Panc1 (cell line): ENCODE results near the gene SPACA5. TPM values are rescaled to one million over a fixed set of nuclear protein-coding genes. Genes with fewer than 3 reads are reported as not detected.
A peak's percentile ranks its signal among the peaks of the same experiment; 100 is the strongest.
"Not testable (repeated sequence)": the region's sequence is repeated elsewhere in the genome, so short reads cannot be mapped to it uniquely, and the experiment has no call there.

Experiments used
- ATAC-seq: fragments of 200-7000 bp; cut with Tn5 transposase; 2 replicates; pipeline ENCODE4 v1.9.1; 2020; ENCODE audit warnings: mild to moderate bottlenecking, moderate library complexity
- BruUV-seq: library from RNA; stranded (reverse); fragments of 400-500 nt; replicated peaks from 2 replicates; lab custom pipeline; 2021; lab: Mats Ljungman, UMichigan
- CTCF ChIA-PET: fragments of 300-600 bp; sonication (Branson Sonifier 250); formaldehyde crosslinking; loops from one replicate; lab custom pipeline; 2022; ENCODE audit warnings: antibody characterized with exemption; lab: Charles Lee
- POLR2A ChIA-PET: fragments of 300-600 bp; sonication (Branson Sonifier 250); formaldehyde crosslinking; loops from one replicate; lab custom pipeline; 2022; ENCODE audit warnings: antibody characterized with exemption; lab: Charles Lee
- DNase-seq: peaks from one replicate; pipeline ENCODE4 v3.0.0-alpha.2; 2010; ENCODE audit warnings: low read depth, low spot score
- H3K27ac ChIP-seq: 2 replicates; pipeline ENCODE4 v1.5.1; 2011; ENCODE audit warnings: mild to moderate bottlenecking, low read length, inconsistent platforms
- H3K27me3 ChIP-seq: fragments of 200-500 bp; sonication (Bioruptor generic); 2 replicates; pipeline ENCODE4 v1.6.0; 2014; ENCODE audit warnings: low read length, inconsistent platforms; ENCODE audit not compliant: control insufficient read depth, insufficient read depth
- H3K36me3 ChIP-seq: fragments of 200-500 bp; sonication (Bioruptor generic); 2 replicates; pipeline ENCODE4 v1.5.1; 2014; ENCODE audit warnings: inconsistent platforms, mild to moderate bottlenecking, low read length, moderate library complexity; ENCODE audit not compliant: control insufficient read depth, insufficient read depth
- H3K4me1 ChIP-seq: 2 replicates; pipeline ENCODE4 v1.5.1; 2011; ENCODE audit warnings: inconsistent platforms, mild to moderate bottlenecking, low read length, moderate library complexity; ENCODE audit not compliant: control insufficient read depth, insufficient read depth
- H3K4me3 ChIP-seq, 2 experiments: 2 replicates each; pipeline ENCODE4 v1.5.1; 2011 to 2012; ENCODE audit warnings: low read depth in 2 of 2, low read length in 2 of 2, mild to moderate bottlenecking in 2 of 2, inconsistent platforms in 1 of 2, moderate library complexity in 1 of 2
- H3K9me3 ChIP-seq: fragments of 200-500 bp; sonication (Bioruptor generic); 2 replicates; pipeline ENCODE4 v1.5.1; 2014; ENCODE audit warnings: low read depth, mild to moderate bottlenecking, inconsistent platforms, low read length, moderate library complexity; ENCODE audit not compliant: control insufficient read depth, insufficient read depth
- POLR2AphosphoS5 ChIP-seq: IDR thresholded peaks from 2 replicates; pipeline ENCODE4 v1.6.1; 2012; ENCODE audit warnings: mild to moderate bottlenecking, low read depth, low read length, moderate library complexity
- SIN3A ChIP-seq: IDR thresholded peaks from 2 replicates; pipeline ENCODE4 v1.6.1; 2012; ENCODE audit warnings: low read depth, mild to moderate bottlenecking, low read length, moderate library complexity, borderline replicate concordance; ENCODE audit not compliant: insufficient read depth
- TCF7L2 ChIP-seq: IDR thresholded peaks from 2 replicates; pipeline ENCODE4 v1.6.1; 2011; ENCODE audit warnings: mild to moderate bottlenecking, low read depth, low read length, inconsistent platforms
- in situ Hi-C: cut with HindIII; loops from 2 replicates; pipeline ENCODE4 v1.10.0; 2016; ENCODE audit warnings: low sequenced_read_pairs, low pct_unique_long_range_greater_than_20kb
- intact Hi-C: fragments of 100-400 bp; cut with micrococcal nuclease; formaldehyde crosslinking; loops from one replicate; pipeline ENCODE4 v1.10.0; 2022; ENCODE audit not compliant: unreplicated experiment
- total RNA-seq: library from RNA; stranded (reverse); gene quantifications from one replicate; pipeline ENCODE4 v1.2.1, GENCODE V29; 2021; ENCODE audit not compliant: unreplicated experiment
- TF ChIP-seq, protein P1 (sequence below), 2 experiments: IDR thresholded peaks; 2 replicates each; pipeline ENCODE4 v1.6.1; 2011 to 2012; ENCODE audit warnings: low read depth in 2 of 2, control low read depth in 1 of 2, low read length in 1 of 2, mild to moderate bottlenecking in 1 of 2, moderate library complexity in 1 of 2; ENCODE audit not compliant: insufficient read depth in 1 of 2
- TF ChIP-seq, protein P2 (sequence below): fragments of 450-650 bp; IDR thresholded peaks from 2 replicates; pipeline ENCODE4 v1.5.1; 2017; ENCODE audit warnings: mild to moderate bottlenecking

The SPACA5 gene
- total RNA-seq, 1 experiment from 2014 or later, result not detected

DNA sequence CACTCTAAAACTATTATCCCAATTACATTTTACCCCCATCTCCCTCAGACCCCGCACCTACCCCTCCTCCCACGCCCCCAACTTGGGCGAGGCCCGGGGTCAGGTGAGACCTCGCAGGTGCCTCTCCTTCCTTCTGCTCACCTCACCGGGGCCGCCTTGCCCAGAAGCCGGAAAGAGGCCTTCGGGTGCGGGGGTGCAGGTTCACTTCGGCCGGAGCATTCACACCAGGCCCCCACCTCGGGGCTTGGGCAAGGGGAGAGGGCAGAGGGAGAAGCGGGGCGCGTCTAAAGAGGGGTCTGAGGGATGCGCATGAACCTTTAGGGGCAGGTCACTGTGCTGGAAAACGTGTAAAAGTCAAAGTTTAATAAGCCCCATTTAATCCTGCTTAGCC lies 3.4 kb upstream of the SPACA5 start:
- ChIA-PET POLR2A (no interaction called here), CTCF (no interaction called here)
- BruUV-seq, result TSS peak; percentile 84
- ATAC-seq, result peak; percentile 38
- DNase-seq, result no peak
- TF ChIP-seq, protein P1, sequence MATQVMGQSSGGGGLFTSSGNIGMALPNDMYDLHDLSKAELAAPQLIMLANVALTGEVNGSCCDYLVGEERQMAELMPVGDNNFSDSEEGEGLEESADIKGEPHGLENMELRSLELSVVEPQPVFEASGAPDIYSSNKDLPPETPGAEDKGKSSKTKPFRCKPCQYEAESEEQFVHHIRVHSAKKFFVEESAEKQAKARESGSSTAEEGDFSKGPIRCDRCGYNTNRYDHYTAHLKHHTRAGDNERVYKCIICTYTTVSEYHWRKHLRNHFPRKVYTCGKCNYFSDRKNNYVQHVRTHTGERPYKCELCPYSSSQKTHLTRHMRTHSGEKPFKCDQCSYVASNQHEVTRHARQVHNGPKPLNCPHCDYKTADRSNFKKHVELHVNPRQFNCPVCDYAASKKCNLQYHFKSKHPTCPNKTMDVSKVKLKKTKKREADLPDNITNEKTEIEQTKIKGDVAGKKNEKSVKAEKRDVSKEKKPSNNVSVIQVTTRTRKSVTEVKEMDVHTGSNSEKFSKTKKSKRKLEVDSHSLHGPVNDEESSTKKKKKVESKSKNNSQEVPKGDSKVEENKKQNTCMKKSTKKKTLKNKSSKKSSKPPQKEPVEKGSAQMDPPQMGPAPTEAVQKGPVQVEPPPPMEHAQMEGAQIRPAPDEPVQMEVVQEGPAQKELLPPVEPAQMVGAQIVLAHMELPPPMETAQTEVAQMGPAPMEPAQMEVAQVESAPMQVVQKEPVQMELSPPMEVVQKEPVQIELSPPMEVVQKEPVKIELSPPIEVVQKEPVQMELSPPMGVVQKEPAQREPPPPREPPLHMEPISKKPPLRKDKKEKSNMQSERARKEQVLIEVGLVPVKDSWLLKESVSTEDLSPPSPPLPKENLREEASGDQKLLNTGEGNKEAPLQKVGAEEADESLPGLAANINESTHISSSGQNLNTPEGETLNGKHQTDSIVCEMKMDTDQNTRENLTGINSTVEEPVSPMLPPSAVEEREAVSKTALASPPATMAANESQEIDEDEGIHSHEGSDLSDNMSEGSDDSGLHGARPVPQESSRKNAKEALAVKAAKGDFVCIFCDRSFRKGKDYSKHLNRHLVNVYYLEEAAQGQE (IDR thresholded peaks at IDR 0.05; ENCODE audit: insufficient read depth in 1 of 2, low read depth in 2 of 2, low read length in 1 of 2), result no peak
- TF ChIP-seq TCF7L2 (no peak), SIN3A (no peak), POLR2AphosphoS5 (no peak)
- TF ChIP-seq, protein P2, sequence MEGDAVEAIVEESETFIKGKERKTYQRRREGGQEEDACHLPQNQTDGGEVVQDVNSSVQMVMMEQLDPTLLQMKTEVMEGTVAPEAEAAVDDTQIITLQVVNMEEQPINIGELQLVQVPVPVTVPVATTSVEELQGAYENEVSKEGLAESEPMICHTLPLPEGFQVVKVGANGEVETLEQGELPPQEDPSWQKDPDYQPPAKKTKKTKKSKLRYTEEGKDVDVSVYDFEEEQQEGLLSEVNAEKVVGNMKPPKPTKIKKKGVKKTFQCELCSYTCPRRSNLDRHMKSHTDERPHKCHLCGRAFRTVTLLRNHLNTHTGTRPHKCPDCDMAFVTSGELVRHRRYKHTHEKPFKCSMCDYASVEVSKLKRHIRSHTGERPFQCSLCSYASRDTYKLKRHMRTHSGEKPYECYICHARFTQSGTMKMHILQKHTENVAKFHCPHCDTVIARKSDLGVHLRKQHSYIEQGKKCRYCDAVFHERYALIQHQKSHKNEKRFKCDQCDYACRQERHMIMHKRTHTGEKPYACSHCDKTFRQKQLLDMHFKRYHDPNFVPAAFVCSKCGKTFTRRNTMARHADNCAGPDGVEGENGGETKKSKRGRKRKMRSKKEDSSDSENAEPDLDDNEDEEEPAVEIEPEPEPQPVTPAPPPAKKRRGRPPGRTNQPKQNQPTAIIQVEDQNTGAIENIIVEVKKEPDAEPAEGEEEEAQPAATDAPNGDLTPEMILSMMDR, result no peak
- Histone ChIP-seq H3K36me3 (peaks cover 3% of the 10 kb centered on the region; the same call in 1 of the 2 replicates), H3K27me3 (no peaks in the 10 kb centered on the region), H3K4me3 (peak overlapping the region; percentile 69 to 78), H3K4me1 (0 out of 2 replicates have a peak, but pooled peaks cover 2% of the 10 kb centered on the region), H3K27ac (peak overlapping the region; percentile 88), H3K9me3 (peaks cover 12% of the 10 kb centered on the region; the same call in 1 of the 2 replicates)
- intact Hi-C loops, result no loop called here
- in situ Hi-C loops, result no loop called here

DNA sequence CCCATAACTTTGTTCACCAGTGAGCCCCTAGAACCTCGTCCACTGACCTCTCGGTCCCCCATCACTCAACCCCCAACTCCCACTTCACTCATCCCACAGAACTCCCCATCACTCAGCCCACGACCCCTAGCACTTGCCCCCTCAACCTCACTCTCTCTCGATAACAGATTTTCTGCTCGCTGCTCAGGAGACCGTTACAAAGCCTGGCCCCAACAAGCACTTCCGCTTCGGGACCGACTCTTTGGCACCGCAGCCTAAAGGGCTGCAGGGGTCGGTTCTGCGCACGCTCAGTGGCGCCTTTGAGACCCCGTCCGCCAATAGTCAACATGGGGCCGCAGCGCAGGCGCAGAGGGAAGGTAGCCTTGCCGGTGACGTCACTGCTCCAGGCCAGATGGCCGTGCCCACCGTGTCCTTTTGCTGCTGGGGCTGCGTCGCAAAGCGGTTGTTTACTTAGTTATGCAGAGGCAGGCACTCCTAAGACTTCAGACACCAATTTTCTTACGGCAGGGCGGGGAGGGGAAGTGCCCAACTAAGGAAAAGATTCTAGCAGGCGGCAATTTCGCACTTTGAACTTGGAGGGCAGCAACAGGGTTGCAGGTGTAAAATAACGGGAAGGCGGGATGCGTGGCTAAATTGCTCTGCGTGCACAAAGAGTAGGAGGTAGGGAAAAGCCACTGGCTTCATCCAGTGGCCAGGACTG lies 2.9 kb upstream of the SPACA5 start, which contains the start of gene ZNF182:
ZNF182 (minus strand) TSS at position 232 of the 700 bp plus-strand sequence. CDS start 1,380 bp downstream, outside the sequence.
- Histone ChIP-seq H3K4me1 (0 out of 2 replicates have a peak, but pooled peaks cover 2% of the 10 kb centered on the region), H3K9me3 (peaks cover 12% of the 10 kb centered on the region; the same call in 1 of the 2 replicates), H3K27ac (peak within 1 kb of the TSS; percentile 88), H3K27me3 (no peaks in the 10 kb centered on the region), H3K4me3 (peak within 1 kb of the TSS; percentile 69 to 78), H3K36me3 (peaks cover 3% of the 10 kb centered on the region; the same call in 1 of the 2 replicates)
- POLR2A ChIA-PET, result no interaction called here
- no peak for DNase-seq
- CTCF ChIA-PET, result no interaction called here
- BruUV-seq, result no TSS peak
- TF ChIP-seq, protein P1 (IDR thresholded peaks at IDR 0.05; ENCODE audit: insufficient read depth in 1 of 2, low read depth in 2 of 2, low read length in 1 of 2), result 0 out of 4 replicates have a peak, but pooled peaks of 1 of the 2 experiments have one; percentile 39
- peak; percentile 48; the same call in 1 of the 2 replicates for TF ChIP-seq TCF7L2
- TF ChIP-seq POLR2AphosphoS5, result peak; percentile 91
- no peak for TF ChIP-seq SIN3A
- TF ChIP-seq, protein P2, result no peak
- ATAC-seq, result peak; percentile 99
- intact Hi-C loops, result no loop called here
- in situ Hi-C loops, result no loop called here

DNA sequence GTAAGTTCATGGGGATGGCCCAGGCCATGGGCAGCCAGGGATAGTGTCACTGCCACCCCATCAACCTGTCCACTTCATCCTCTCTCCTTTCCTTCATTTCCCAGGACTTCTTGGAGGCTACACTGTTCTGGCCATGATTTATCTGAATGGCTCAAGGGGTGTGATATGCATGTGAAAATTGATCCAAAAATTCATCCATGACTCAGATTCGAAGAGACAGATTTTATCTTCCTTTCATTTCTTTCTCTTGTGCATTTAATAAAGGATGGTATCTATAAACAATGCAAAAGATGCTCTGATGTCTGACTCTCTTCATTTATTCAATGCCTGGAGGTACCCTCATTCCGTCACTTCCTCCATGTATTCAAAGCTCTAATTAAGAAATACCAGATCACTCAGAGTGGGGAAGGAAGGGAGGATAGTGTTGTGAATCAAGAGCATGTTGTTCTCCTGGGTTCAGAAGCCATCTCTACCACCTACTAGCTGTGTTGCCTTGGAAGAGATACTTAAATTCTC lies 2.7 kb downstream of the SPACA5 start:
- POLR2A ChIA-PET, H3K4me1 ChIP-seq, DNase-seq, H3K27ac ChIP-seq, in situ Hi-C loops, CTCF ChIA-PET, intact Hi-C loops, H3K36me3 ChIP-seq, H3K9me3 ChIP-seq, ATAC-seq, BruUV-seq, H3K4me3 ChIP-seq, H3K27me3 ChIP-seq: not testable (repeated sequence)
